Non-pigmented ciliary epithelial cell (primary cell): Measurements from ENCODE around the gene HYDIN.

ENCODE experiments used
- DNase-seq: peaks from one replicate; pipeline ENCODE4 v3.0.0-alpha.2; 2010; ENCODE audit warnings: low read depth

The HYDIN gene

GRCh38 chr16:70760221-70760620 is 470.3 kb downstream of the HYDIN start:
- DNase-seq = no peak

GRCh38 chr16:70759666-70760065 is 470.9 kb downstream of the HYDIN start:
- no peak for DNase-seq

GRCh38 chr16:70758786-70759185 is 471.7 kb downstream of the HYDIN start:
- no peak for DNase-seq
